Keratinocyte (primary cell): ENCODE data around the gene TRMO.

Experiments
- EZH2 ChIP-seq: IDR thresholded peaks from one replicate; pipeline ENCODE4 v1.6.1; 2012; ENCODE audit warnings: inconsistent platforms, mild to moderate bottlenecking, low read length, moderate library complexity
- TF ChIP-seq, protein P1 (sequence below), 3 experiments: IDR thresholded peaks in 1 of 3; conservative IDR thresholded peaks in 1 of 3; optimal IDR thresholded peaks in 1 of 3; 2 replicates in 2 of 3; 3 replicates in 1 of 3; pipeline versions ENCODE3 to v1.5.1; 2011; ENCODE audit warnings: low read length in 3 of 3, mild to moderate bottlenecking in 3 of 3, moderate library complexity in 2 of 3, control low read depth in 1 of 3, inconsistent platforms in 1 of 3; ENCODE audit not compliant: insufficient read depth in 2 of 3; ENCODE audit errors: extremely low read depth in 1 of 3

DNA sequence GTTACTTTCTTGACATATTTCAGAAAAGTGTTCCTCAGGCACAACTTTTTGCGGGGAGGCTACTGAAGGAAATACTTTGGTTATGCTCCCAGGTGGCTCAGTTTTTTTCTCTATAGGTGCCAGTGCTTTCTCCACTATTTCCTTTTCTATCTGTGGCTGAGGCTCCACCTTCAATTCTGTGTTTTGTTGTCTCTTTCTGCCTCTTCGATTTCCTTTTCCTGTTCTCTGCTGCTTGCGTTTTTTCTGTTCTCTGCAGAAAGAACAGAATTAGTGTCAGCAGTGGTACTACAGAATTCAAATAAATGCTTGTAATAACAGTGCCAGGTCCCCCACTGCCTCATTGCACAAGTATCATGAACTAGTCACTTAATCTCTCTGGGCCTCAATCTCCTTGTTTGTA is 8.7 kb upstream of the TRMO start:
- TF ChIP-seq, protein P1, sequence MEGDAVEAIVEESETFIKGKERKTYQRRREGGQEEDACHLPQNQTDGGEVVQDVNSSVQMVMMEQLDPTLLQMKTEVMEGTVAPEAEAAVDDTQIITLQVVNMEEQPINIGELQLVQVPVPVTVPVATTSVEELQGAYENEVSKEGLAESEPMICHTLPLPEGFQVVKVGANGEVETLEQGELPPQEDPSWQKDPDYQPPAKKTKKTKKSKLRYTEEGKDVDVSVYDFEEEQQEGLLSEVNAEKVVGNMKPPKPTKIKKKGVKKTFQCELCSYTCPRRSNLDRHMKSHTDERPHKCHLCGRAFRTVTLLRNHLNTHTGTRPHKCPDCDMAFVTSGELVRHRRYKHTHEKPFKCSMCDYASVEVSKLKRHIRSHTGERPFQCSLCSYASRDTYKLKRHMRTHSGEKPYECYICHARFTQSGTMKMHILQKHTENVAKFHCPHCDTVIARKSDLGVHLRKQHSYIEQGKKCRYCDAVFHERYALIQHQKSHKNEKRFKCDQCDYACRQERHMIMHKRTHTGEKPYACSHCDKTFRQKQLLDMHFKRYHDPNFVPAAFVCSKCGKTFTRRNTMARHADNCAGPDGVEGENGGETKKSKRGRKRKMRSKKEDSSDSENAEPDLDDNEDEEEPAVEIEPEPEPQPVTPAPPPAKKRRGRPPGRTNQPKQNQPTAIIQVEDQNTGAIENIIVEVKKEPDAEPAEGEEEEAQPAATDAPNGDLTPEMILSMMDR (optimal IDR thresholded peaks at IDR 0.05 in 1 of 3, IDR thresholded peaks at IDR 0.05 in 1 of 3, conservative IDR thresholded peaks at IDR 0.05 in 1 of 3; ENCODE audit: extremely low read depth in 1 of 3, insufficient read depth in 2 of 3, low read length in 3 of 3), result no peak
- no peak for TF ChIP-seq EZH2
